ENCODE results near the gene CLOCK. TPM values are rescaled to one million over a fixed set of nuclear protein-coding genes. Genes with fewer than 3 reads are reported as not detected.

CLOCK gene
- total and polyA plus RNA-seq, 9 of the 15 experiments (the other 6 are each of a cell fraction or from before 2014, with no cell fraction given), result 3.7 to 14.4 (median 9.4) TPM

DNA sequence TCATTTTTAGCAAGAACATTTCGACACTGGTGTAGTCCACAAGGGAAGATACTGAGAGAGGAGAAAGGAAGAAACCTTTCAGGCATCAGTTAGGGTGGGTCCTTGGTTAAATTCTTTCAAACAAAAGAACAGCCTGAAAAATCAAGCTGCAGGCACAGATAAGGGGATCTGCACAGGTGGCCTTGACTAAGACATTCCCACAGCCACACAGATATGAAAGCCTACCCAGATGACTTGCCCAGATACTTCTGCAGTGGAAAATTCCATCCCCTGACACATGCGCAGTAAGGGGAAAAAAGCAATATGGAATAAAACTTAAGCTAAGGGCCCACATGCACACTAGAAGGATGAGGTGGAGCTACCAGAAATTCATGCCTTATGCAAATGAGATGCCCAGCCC lies 159.9 kb downstream of the CLOCK start (continued):
- TF ChIP-seq, protein P1, sequence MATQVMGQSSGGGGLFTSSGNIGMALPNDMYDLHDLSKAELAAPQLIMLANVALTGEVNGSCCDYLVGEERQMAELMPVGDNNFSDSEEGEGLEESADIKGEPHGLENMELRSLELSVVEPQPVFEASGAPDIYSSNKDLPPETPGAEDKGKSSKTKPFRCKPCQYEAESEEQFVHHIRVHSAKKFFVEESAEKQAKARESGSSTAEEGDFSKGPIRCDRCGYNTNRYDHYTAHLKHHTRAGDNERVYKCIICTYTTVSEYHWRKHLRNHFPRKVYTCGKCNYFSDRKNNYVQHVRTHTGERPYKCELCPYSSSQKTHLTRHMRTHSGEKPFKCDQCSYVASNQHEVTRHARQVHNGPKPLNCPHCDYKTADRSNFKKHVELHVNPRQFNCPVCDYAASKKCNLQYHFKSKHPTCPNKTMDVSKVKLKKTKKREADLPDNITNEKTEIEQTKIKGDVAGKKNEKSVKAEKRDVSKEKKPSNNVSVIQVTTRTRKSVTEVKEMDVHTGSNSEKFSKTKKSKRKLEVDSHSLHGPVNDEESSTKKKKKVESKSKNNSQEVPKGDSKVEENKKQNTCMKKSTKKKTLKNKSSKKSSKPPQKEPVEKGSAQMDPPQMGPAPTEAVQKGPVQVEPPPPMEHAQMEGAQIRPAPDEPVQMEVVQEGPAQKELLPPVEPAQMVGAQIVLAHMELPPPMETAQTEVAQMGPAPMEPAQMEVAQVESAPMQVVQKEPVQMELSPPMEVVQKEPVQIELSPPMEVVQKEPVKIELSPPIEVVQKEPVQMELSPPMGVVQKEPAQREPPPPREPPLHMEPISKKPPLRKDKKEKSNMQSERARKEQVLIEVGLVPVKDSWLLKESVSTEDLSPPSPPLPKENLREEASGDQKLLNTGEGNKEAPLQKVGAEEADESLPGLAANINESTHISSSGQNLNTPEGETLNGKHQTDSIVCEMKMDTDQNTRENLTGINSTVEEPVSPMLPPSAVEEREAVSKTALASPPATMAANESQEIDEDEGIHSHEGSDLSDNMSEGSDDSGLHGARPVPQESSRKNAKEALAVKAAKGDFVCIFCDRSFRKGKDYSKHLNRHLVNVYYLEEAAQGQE (IDR thresholded peaks at IDR 0.05; ENCODE audit: borderline replicate concordance), result peak; percentile 16; the same call in 1 of the 2 replicates
- TF ChIP-seq, protein P1 (CRISPR knock-in tag; IDR thresholded peaks at IDR 0.05; ENCODE audit: low read depth), result no peak
- TF ChIP-seq HMGN3 (IDR thresholded peaks at IDR 0.05; ENCODE audit: borderline replicate concordance, extremely low read depth, insufficient read length, low read depth, low read length) (peak; percentile 75), GTF2A2 (tag; IDR thresholded peaks at IDR 0.05) (no peak), JUND (IDR thresholded peaks at IDR 0.05; ENCODE audit: borderline replicate concordance, low read depth, low read length) (peak; percentile 78), JUND (tag; IDR thresholded peaks at IDR 0.05; ENCODE audit: borderline replicate concordance, low read depth, low read length) (peak; percentile 63; the same call in 1 of the 3 replicates), ZNF444 (CRISPR knock-in tag; IDR thresholded peaks at IDR 0.05) (0 out of 2 replicates have a peak, but pooled peaks have one; percentile 23), ZNF175 (CRISPR knock-in tag; IDR thresholded peaks at IDR 0.05; ENCODE audit: low read depth) (peak; percentile 92), SAFB (IDR thresholded peaks at IDR 0.05; ENCODE audit: borderline replicate concordance, low read depth, low read length) (no peak), ZNF274 (IDR thresholded peaks at IDR 0.05; ENCODE audit: borderline replicate concordance, low read depth, low read length) (peak; percentile 74), RAD51 (IDR thresholded peaks at IDR 0.05; ENCODE audit: borderline replicate concordance, low read depth) (peak; percentile 27; the same call in 1 of the 2 replicates), MTA1 (IDR thresholded peaks at IDR 0.05; ENCODE audit: borderline replicate concordance) (peak; percentile 86), NRF1 (conservative IDR thresholded peaks at IDR 0.05 in 1 of 2, IDR thresholded peaks at IDR 0.05 in 1 of 2) (peak; percentile 95)
- TF ChIP-seq, protein P2, sequence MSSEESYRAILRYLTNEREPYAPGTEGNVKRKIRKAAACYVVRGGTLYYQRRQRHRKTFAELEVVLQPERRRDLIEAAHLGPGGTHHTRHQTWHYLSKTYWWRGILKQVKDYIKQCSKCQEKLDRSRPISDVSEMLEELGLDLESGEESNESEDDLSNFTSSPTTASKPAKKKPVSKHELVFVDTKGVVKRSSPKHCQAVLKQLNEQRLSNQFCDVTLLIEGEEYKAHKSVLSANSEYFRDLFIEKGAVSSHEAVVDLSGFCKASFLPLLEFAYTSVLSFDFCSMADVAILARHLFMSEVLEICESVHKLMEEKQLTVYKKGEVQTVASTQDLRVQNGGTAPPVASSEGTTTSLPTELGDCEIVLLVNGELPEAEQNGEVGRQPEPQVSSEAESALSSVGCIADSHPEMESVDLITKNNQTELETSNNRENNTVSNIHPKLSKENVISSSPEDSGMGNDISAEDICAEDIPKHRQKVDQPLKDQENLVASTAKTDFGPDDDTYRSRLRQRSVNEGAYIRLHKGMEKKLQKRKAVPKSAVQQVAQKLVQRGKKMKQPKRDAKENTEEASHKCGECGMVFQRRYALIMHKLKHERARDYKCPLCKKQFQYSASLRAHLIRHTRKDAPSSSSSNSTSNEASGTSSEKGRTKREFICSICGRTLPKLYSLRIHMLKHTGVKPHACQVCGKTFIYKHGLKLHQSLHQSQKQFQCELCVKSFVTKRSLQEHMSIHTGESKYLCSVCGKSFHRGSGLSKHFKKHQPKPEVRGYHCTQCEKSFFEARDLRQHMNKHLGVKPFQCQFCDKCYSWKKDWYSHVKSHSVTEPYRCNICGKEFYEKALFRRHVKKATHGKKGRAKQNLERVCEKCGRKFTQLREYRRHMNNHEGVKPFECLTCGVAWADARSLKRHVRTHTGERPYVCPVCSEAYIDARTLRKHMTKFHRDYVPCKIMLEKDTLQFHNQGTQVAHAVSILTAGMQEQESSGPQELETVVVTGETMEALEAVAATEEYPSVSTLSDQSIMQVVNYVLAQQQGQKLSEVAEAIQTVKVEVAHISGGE (CRISPR knock-in tag; IDR thresholded peaks at IDR 0.05), result peak in 1 of 3 experiments; percentile 74; a peak in 2 of 6 replicates

Measured in K562 (cell line).